ENCODE results near the gene S100PBP.

DNA sequence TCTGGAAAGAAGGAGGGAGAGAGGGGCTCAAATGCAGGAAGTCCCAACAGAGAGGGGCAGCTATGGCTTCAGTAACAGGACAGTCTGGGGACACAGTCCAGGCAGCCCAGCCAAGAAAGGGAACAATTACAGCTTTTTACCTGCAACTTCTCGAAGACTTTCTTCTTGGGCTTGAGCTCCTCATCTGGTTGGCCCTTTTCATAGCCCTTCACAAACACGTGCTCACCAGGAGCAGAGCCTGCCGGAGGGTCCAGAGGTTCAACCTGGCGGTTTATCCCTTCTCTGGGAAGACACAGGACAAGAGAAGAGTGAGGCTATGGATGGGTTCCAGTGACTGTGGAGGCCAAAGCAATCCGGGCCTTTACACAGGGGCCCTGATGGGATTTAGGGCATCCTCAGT is 38.2 kb upstream of the S100PBP start:
- TF ChIP-seq CTCF (IDR thresholded peaks at IDR 0.05) (no peak), POLR2A (IDR thresholded peaks at IDR 0.05) (no peak)
